Activated CD8-positive, alpha-beta memory T cell treated with anti-CD3 and anti-CD28 coated beads, Interleukin-2, amount 50 U/mL, for 24 hours (primary cell): Measurements from ENCODE around the gene STH.
A peak's percentile ranks its signal among the peaks of the same experiment; 100 is the strongest.
"Not testable (repeated sequence)": the region's sequence is repeated elsewhere in the genome, so short reads cannot be mapped to it uniquely, and the experiment has no call there.

Experiments used
- DNase-seq: peaks from one replicate; pipeline ENCODE4 v3.0.0-alpha.2; 2020; ENCODE audit errors: extremely low read depth

Gene STH

GRCh38 chr17:46003907-46004748 lies 5.1 kb downstream of the STH start:
- DNase-seq = no peak

- DNase-seq = not testable (repeated sequence)
Observed at GRCh38 chr17:46006082-46006481, 7.0 kb downstream of the STH start.

DNA sequence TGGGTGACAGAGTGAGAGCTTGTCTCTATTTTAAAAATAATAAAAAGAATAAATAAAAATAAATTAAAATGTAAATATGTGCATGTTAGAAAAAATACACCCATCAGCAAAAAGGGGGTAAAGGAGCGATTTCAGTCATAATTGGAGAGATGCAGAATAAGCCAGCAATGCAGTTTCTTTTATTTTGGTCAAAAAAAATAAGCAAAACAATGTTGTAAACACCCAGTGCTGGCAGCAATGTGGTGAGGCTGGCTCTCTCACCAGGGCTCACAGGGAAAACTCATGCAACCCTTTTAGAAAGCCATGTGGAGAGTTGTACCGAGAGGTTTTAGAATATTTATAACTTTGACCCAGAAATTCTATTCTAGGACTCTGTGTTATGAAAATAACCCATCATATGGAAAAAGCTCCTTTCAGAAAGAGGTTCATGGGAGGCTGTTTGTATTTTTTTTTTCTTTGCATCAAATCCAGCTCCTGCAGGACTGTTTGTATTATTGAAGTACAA lies 8.5 kb downstream of the STH start:
- no peak for DNase-seq

DNA sequence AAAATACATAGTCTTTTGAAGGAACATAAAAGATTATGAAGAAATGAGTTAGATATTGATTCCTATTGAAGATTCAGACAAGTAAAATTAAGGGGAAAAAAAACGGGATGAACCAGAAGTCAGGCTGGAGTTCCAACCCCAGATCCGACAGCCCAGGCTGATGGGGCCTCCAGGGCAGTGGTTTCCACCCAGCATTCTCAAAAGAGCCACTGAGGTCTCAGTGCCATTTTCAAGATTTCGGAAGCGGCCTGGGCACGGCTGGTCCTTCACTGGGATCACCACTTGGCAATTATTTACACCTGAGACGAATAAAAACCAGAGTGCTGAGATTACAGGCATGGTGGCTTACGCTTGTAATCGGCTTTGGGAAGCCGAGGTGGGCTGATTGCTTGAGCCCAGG lies 9.5 kb downstream of the STH start:
- no peak for DNase-seq

- DNase-seq = no peak
Observed at GRCh38 chr17:46009681-46010596, 10.9 kb downstream of the STH start.

GRCh38 chr17:46010597-46011186 lies 11.6 kb downstream of the STH start:
- DNase-seq = no peak

GRCh38 chr17:46011711-46012505 lies 12.9 kb downstream of the STH start:
- DNase-seq = no peak

DNA sequence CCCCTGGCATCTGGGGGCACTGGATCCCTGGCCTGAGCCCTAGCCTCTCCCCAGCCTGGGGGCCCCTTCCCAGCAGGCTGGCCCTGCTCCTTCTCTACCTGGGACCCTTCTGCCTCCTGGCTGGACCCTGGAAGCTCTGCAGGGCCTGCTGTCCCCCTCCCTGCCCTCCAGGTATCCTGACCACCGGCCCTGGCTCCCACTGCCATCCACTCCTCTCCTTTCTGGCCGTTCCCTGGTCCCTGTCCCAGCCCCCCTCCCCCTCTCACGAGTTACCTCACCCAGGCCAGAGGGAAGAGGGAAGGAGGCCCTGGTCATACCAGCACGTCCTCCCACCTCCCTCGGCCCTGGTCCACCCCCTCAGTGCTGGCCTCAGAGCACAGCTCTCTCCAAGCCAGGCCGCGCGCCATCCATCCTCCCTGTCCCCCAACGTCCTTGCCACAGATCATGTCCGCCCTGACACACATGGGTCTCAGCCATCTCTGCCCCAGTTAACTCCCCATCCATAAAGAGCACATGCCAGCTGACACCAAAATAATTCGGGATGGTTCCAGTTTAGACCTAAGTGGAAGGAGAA lies 13.5 kb downstream of the STH start:
- no peak for DNase-seq

GRCh38 chr17:46013127-46013501 lies 14.1 kb downstream of the STH start:
- no peak for DNase-seq

DNA sequence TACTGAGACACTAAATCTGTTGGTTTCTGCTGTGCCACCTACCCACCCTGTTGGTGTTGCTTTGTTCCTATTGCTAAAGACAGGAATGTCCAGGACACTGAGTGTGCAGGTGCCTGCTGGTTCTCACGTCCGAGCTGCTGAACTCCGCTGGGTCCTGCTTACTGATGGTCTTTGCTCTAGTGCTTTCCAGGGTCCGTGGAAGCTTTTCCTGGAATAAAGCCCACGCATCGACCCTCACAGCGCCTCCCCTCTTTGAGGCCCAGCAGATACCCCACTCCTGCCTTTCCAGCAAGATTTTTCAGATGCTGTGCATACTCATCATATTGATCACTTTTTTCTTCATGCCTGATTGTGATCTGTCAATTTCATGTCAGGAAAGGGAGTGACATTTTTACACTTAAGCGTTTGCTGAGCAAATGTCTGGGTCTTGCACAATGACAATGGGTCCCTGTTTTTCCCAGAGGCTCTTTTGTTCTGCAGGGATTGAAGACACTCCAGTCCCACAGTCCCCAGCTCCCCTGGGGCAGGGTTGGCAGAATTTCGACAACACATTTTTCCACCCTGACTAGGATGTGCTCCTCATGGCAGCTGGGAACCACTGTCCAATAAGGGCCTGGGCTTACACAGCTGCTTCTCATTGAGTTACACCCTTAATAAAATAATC lies 14.6 kb downstream of the STH start:
- DNase-seq = no peak

DNA sequence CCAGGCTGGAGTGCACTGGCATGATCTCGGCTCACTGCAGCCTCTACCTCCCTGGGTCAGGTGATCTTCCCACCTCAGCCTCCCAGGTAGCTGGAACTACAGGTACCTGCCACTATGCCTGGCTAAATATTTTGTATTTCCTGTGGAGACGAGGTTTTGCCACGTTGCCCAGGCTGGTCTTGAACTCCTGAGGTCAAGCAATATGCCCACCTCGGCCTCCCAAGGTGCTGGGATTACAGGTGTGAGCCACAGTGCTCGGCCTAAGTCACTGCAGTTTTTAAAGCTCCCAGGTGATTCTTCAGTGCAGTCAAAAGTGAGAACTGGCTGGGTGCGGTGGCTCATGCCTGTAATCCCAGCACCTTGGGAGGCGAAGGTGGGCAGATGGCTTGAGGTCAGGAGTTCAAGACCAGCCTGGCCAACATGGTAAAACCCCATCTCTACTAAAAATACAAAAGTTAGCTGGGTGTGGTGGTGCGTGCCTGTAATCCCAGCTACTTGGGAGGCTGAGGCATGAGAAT lies 20.4 kb downstream of the STH start:
- not testable (repeated sequence) for DNase-seq

- DNase-seq = peak; percentile 19
Observed at GRCh38 chr17:46020023-46020761, 21.1 kb downstream of the STH start.

DNA sequence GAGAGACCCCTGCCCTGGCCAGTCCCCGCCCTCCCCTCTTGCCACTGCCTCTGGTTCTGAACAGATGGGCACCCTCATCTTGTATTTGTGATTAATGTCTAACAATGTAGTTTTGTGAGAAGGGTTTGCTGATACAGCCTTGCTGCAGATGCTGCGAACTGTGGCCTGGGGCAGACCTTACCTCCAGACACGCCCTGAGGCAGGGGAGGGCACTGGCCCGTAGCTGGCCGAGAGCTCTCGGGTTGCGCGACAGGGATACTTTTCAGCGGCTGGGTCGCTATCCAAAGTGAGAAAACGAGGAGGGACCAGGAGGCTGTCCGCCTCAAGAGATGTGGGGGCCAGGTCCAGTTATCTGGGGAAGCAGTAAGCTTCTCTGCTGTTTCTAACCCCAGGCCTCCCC lies 21.9 kb downstream of the STH start:
- no peak for DNase-seq

GRCh38 chr17:46023366-46023765 lies 24.3 kb downstream of the STH start:
- DNase-seq = not testable (repeated sequence)

- no peak for DNase-seq
Observed at GRCh38 chr17:46023783-46024388, 24.8 kb downstream of the STH start.

- DNase-seq = no peak
Observed at GRCh38 chr17:46024590-46024989, 25.5 kb downstream of the STH start.

- DNase-seq = no peak
Observed at GRCh38 chr17:46025060-46025459, 26.0 kb downstream of the STH start.

DNA sequence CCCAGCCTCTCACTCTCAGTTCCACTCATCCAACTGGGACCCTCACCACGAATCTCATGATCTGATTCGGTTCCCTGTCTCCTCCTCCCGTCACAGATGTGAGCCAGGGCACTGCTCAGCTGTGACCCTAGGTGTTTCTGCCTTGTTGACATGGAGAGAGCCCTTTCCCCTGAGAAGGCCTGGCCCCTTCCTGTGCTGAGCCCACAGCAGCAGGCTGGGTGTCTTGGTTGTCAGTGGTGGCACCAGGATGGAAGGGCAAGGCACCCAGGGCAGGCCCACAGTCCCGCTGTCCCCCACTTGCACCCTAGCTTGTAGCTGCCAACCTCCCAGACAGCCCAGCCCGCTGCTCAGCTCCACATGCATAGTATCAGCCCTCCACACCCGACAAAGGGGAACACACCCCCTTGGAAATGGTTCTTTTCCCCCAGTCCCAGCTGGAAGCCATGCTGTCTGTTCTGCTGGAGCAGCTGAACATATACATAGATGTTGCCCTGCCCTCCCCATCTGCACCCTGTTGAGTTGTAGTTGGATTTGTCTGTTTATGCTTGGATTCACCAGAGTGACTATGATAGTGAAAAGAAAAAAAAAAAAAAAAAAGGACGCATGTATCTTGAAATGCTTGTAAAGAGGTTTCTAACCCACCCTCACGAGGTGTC lies 26.6 kb downstream of the STH start:
- no peak for DNase-seq
